Measurements from ENCODE around the gene C8G. TPM values are rescaled to one million over a fixed set of nuclear protein-coding genes. Genes with fewer than 3 reads are reported as not detected.

The C8G gene
- total and polyA plus RNA-seq, 2 of the 13 experiments (the other 11 are each of a cell fraction or from before 2014, with no cell fraction given): 4.9 to 12.8 TPM

GRCh38 chr9:136990242-136990911 lies 45.3 kb downstream of the C8G start (continued):
- TF ChIP-seq ZNF776 (CRISPR knock-in tag; IDR thresholded peaks at IDR 0.05): no peak
- TF ChIP-seq U2AF2 (IDR thresholded peaks at IDR 0.05; ENCODE audit: low read depth, low read length): no peak
- TF ChIP-seq ZIK1 (CRISPR knock-in tag; IDR thresholded peaks at IDR 0.05; ENCODE audit: borderline replicate concordance, low read depth): no peak
- TF ChIP-seq MTF2 (CRISPR knock-in tag; IDR thresholded peaks at IDR 0.05; ENCODE audit: borderline replicate concordance): no peak
- no peak for TF ChIP-seq ZNF407 (CRISPR knock-in tag; IDR thresholded peaks at IDR 0.05; ENCODE audit: not compliant biosample characterization)
- no peak for TF ChIP-seq ZNF710 (CRISPR knock-in tag; IDR thresholded peaks at IDR 0.05; ENCODE audit: borderline replicate concordance)
- no peak for TF ChIP-seq ERF (CRISPR knock-in tag; IDR thresholded peaks at IDR 0.05)
- TF ChIP-seq ZEB1 (IDR thresholded peaks at IDR 0.05; ENCODE audit: insufficient replicate concordance, low read depth): no peak
- TF ChIP-seq IKZF1 (IDR thresholded peaks at IDR 0.05): no peak
- TF ChIP-seq ARNTL (CRISPR knock-in tag; IDR thresholded peaks at IDR 0.05): no peak
- TF ChIP-seq ZNF709 (CRISPR knock-in tag; IDR thresholded peaks at IDR 0.05): no peak
- TF ChIP-seq ZNF12 (CRISPR knock-in tag; IDR thresholded peaks at IDR 0.05): peak; percentile 35; the same call in 1 of the 2 replicates
